ENCODE data around the gene CTR9. TPM values are rescaled to one million over a fixed set of nuclear protein-coding genes. Genes with fewer than 3 reads are reported as not detected.

CTR9 gene
- total and polyA plus RNA-seq, 2 of the 8 experiments (the other 6 are each of a cell fraction or from before 2014, with no cell fraction given) = 6.1 to 37.7 TPM

DNA sequence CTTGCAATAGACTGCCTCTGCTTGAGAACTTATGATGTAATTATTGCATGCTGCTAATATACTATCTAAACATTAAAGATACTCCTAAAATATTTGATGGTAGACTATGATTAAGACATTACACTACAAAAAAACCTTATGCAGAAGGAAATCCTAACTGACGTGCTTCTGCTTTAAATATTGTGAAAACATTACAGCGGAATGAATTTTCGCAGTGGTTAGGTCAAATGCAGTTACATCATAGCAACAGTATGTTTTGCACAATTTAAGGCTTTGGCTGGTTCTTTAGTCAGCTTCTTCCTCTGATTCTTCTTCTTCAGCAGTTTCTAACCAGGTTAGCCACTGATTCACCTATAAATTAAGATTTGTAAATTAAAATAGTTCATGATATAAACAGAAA lies 46.5 kb downstream of the CTR9 start (continued):
- TF ChIP-seq, protein P1, sequence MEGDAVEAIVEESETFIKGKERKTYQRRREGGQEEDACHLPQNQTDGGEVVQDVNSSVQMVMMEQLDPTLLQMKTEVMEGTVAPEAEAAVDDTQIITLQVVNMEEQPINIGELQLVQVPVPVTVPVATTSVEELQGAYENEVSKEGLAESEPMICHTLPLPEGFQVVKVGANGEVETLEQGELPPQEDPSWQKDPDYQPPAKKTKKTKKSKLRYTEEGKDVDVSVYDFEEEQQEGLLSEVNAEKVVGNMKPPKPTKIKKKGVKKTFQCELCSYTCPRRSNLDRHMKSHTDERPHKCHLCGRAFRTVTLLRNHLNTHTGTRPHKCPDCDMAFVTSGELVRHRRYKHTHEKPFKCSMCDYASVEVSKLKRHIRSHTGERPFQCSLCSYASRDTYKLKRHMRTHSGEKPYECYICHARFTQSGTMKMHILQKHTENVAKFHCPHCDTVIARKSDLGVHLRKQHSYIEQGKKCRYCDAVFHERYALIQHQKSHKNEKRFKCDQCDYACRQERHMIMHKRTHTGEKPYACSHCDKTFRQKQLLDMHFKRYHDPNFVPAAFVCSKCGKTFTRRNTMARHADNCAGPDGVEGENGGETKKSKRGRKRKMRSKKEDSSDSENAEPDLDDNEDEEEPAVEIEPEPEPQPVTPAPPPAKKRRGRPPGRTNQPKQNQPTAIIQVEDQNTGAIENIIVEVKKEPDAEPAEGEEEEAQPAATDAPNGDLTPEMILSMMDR (IDR thresholded peaks at IDR 0.05; ENCODE audit: control extremely low read depth in 1 of 3, insufficient read depth in 1 of 3, low read depth in 1 of 3, low read length in 3 of 3) = no peak
- TF ChIP-seq TBP (IDR thresholded peaks at IDR 0.05; ENCODE audit: low read depth, low read length) = no peak

Data from H1 (cell line).